ENCODE data around the gene PLEKHH3.
A peak's percentile ranks its signal among the peaks of the same experiment; 100 is the strongest.

PLEKHH3 gene

GRCh38 chr17:42681976-42682721 is 5.4 kb upstream of the PLEKHH3 start, which contains the start of gene CNTNAP1:
Gene CNTNAP1 (plus strand): TSS chr17:42682531. CDS start chr17:42682830, 299 bp downstream.
- H3K4me3 ChIP-seq (replicated peaks; ENCODE audit: low read depth, low read length), result peak within 1 kb of the TSS; percentile 74
- DNase-seq (ENCODE audit: low read depth), result peak; percentile 81
- TF ChIP-seq CTCF (IDR thresholded peaks at IDR 0.05; ENCODE audit: low read length, missing control alignments), result no peak

- DNase-seq (ENCODE audit: low read depth), result no peak
- no peak for TF ChIP-seq CTCF (IDR thresholded peaks at IDR 0.05; ENCODE audit: low read length, missing control alignments)
- H3K4me3 ChIP-seq (replicated peaks; ENCODE audit: low read depth, low read length), result peak overlapping the region; percentile 24
These were observed 3.6 kb upstream of the PLEKHH3 start for GRCh38 chr17:42680331-42680808.

- peak overlapping the region; percentile 24 for H3K4me3 ChIP-seq (replicated peaks; ENCODE audit: low read depth, low read length)
- peak; percentile 37 for TF ChIP-seq CTCF (IDR thresholded peaks at IDR 0.05; ENCODE audit: low read length, missing control alignments)
- peak; percentile 82 for DNase-seq (ENCODE audit: low read depth)
These were observed 2.9 kb upstream of the PLEKHH3 start for GRCh38 chr17:42679492-42680330.

GRCh38 chr17:42678951-42679491 is 2.2 kb upstream of the PLEKHH3 start:
- no peak for TF ChIP-seq CTCF (IDR thresholded peaks at IDR 0.05; ENCODE audit: low read length, missing control alignments)
- H3K4me3 ChIP-seq (replicated peaks; ENCODE audit: low read depth, low read length), result peak overlapping the region; percentile 22
- peak; percentile 55 for DNase-seq (ENCODE audit: low read depth)

- TF ChIP-seq CTCF (IDR thresholded peaks at IDR 0.05; ENCODE audit: low read length, missing control alignments), result no peak
These were observed 1.4 kb upstream of the PLEKHH3 start for GRCh38 chr17:42677921-42678781.

More at GRCh38 chr17:42677921-42678781, 1.4 kb upstream of the PLEKHH3 start:
- peak overlapping the region; percentile 64 for H3K4me3 ChIP-seq (replicated peaks; ENCODE audit: low read depth, low read length)
- DNase-seq (ENCODE audit: low read depth), result peak; percentile 86

Measured in fibroblast of pulmonary artery (primary cell).